Measurements from ENCODE around the gene KRTAP5-8. TPM values are rescaled to one million over a fixed set of nuclear protein-coding genes. Genes with fewer than 3 reads are reported as not detected.
"Not testable (repeated sequence)": the region's sequence is repeated elsewhere in the genome, so short reads cannot be mapped to it uniquely, and the experiment has no call there.

The KRTAP5-8 gene
- total RNA-seq, 5 donors from 2014 or later (not counting 1 experiment from before 2014, with no cell fraction given): not detected

DNA sequence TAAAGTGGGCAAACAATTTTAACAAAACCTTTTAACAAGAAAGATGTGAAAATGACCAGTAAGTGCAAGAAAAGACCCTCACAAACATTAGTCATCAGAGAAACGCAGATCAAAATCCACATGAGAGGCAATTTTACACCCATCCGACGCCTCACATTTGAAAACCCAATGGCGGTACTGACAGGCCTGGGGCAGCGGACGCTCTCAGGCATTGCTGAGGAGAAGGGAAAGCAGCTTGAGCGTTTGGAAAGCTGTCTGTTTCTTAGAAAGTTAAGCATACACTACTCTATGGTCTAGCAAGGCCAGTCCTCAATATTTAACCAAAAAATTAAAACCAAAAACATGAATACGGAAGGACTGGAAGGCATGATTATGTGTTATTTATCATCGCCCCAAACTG lies 2.0 kb upstream of the KRTAP5-8 start:
- no peak for ATAC-seq (replicated peaks in 1 of 4)
- H3K4me1 Mint-ChIP-seq: no peaks in the 10 kb centered on the region
- H3K4me3 Mint-ChIP-seq: no peak overlapping the region
- peaks cover 10 to 14% of the 10 kb centered on the region in 2 donors for H3K27me3 Mint-ChIP-seq
- Histone ChIP-seq H3K4me3 (ENCODE audit: control insufficient read depth in 1 of 2, extremely low read depth in 1 of 2, low read length in 1 of 2) (no peak overlapping the region), H3K27me3 (replicated peaks in 1 of 2; ENCODE audit: control insufficient read depth in 2 of 2, extremely low read depth in 1 of 2, insufficient read depth in 2 of 2, low read length in 1 of 2) (peaks cover 0 to 17% of the 10 kb centered on the region in 2 experiments), H3K27ac (ENCODE audit: low read length) (no peak overlapping the region), H3K36me3 (ENCODE audit: control insufficient read depth in 2 of 2, extremely low read depth in 1 of 2, insufficient read depth in 1 of 2, low read length in 1 of 2) (no peaks in the 10 kb centered on the region), H3K4me1 (ENCODE audit: control insufficient read depth in 1 of 2, extremely low read depth in 1 of 2, insufficient read depth in 2 of 2, low read length in 2 of 2) (no peaks in the 10 kb centered on the region), H3K9me3 (no peaks in the 10 kb centered on the region)
- H3K36me3 Mint-ChIP-seq: peaks cover 3% of the 10 kb centered on the region
- ChIA-PET CTCF (no interaction called here), POLR2A (no interaction called here)
- DNase-seq: no peak
- H3K9me3 Mint-ChIP-seq: peaks cover 0 to 4% (median 4%) of the 10 kb centered on the region in 3 donors
- no peak overlapping the region for H3K27ac Mint-ChIP-seq
- whole genome bisulfite sequencing (ENCODE audit: insufficient coverage): no CpG with 5 or more reads among the region's 9 CpGs

DNA sequence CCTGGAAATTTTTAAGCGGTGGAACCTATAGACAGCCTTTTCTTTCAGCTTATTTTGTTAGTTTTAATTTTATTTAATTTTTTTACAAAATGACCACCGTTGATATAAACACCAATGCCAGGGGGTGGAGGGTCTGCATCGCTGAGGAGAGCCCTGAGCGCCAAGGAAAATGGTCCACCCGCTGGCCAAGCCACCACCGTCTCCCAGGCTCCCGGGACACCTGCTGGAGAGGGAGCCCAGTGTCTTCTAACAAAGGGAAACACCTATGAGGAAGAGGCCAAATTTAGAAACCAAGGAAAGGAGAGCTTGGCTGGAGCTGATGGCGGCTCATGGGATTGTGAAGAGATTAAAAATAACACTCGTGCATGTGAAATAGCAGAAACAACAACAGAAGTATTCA lies 288 bp upstream of the KRTAP5-8 start:
- no peak for DNase-seq
- Histone ChIP-seq H3K36me3 (ENCODE audit: control insufficient read depth in 2 of 2, extremely low read depth in 1 of 2, insufficient read depth in 1 of 2, low read length in 1 of 2) (no peaks in the 10 kb centered on the region), H3K9me3 (no peaks in the 10 kb centered on the region), H3K27ac (ENCODE audit: low read length) (no peak overlapping the region), H3K27me3 (replicated peaks in 1 of 2; ENCODE audit: control insufficient read depth in 2 of 2, extremely low read depth in 1 of 2, insufficient read depth in 2 of 2, low read length in 1 of 2) (peaks cover 0 to 25% of the 10 kb centered on the region in 2 experiments), H3K4me3 (ENCODE audit: control insufficient read depth in 1 of 2, extremely low read depth in 1 of 2, low read length in 1 of 2) (no peak overlapping the region), H3K4me1 (ENCODE audit: control insufficient read depth in 1 of 2, extremely low read depth in 1 of 2, insufficient read depth in 2 of 2, low read length in 2 of 2) (no peaks in the 10 kb centered on the region)
- Mint-ChIP-seq H3K9me3 (peaks cover 0 to 12% (median 7%) of the 10 kb centered on the region in 3 donors), H3K4me3 (no peak overlapping the region), H3K27me3 (peaks cover 7 to 24% of the 10 kb centered on the region in 2 donors), H3K27ac (no peak overlapping the region), H3K36me3 (peaks cover 5% of the 10 kb centered on the region), H3K4me1 (no peaks in the 10 kb centered on the region)
- no peak for ATAC-seq (replicated peaks in 1 of 4)
- WGBS (ENCODE audit: insufficient coverage): 84% methylated on average over 4 of the region's 9 CpGs
- CTCF ChIA-PET: no interaction called here
- POLR2A ChIA-PET: no interaction called here

DNA sequence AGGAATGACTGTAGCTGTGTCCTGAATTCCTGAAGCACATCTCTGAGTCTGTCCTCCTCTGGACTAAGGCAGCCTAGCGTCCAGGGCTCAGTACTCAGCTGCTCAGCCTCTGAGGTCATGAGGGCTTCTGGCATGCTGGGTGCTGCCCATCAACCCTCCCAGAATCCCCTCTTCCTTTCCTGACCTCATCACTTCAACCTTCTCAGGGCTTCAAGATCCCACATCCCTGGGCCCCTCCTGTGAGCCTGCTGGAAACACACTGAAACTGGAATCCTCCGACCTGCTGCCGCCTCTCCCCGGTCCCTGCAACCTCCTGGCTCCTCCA lies 803 bp downstream of the KRTAP5-8 start:
- POLR2A ChIA-PET: no interaction called here
- no peak for ATAC-seq (replicated peaks in 1 of 4)
- Mint-ChIP-seq H3K27ac (no peak overlapping the region), H3K9me3 (peaks cover 0 to 12% (median 7%) of the 10 kb centered on the region in 3 donors), H3K36me3 (peaks cover 5% of the 10 kb centered on the region), H3K27me3 (peaks cover 7 to 34% of the 10 kb centered on the region in 2 donors), H3K4me3 (no peak overlapping the region), H3K4me1 (peaks cover 0 to 5% (median under 1%) of the 10 kb centered on the region in 3 donors)
- no peak overlapping the region for H3K27ac ChIP-seq (ENCODE audit: low read length)
- H3K4me3 ChIP-seq (ENCODE audit: control insufficient read depth in 1 of 2, extremely low read depth in 1 of 2, low read length in 1 of 2): no peak overlapping the region
- no peaks in the 10 kb centered on the region for H3K36me3 ChIP-seq (ENCODE audit: control insufficient read depth in 2 of 2, extremely low read depth in 1 of 2, insufficient read depth in 1 of 2, low read length in 1 of 2)
- DNase-seq: no peak
- peaks cover 0 to 32% of the 10 kb centered on the region in 2 experiments for H3K27me3 ChIP-seq (replicated peaks in 1 of 2; ENCODE audit: control insufficient read depth in 2 of 2, extremely low read depth in 1 of 2, insufficient read depth in 2 of 2, low read length in 1 of 2)
- CTCF ChIA-PET: no interaction called here
- WGBS (ENCODE audit: insufficient coverage): 85% methylated on average over 4 of the region's 4 CpGs
- H3K9me3 ChIP-seq: no peaks in the 10 kb centered on the region
- no peaks in the 10 kb centered on the region for H3K4me1 ChIP-seq (ENCODE audit: control insufficient read depth in 1 of 2, extremely low read depth in 1 of 2, insufficient read depth in 2 of 2, low read length in 2 of 2)

DNA sequence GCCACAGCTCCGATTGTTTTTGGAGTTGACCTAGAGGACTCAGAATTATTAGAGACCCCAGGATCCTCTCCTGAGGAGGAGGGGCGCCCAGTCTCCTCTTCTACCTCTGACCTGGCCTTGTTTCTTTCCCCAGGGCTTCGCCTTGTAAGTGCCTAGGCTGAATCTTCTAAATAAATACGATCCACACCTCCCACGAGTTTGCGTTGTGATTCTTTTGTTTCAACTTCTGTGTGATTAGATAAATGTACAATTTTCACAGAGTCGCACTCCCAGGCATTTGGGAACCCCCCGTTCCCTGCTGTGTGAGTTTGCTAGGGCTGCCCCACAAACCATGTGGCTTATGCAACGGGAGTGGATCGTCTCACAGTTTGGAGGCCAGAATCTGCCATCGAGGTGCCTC lies 1.2 kb downstream of the KRTAP5-8 start:
- Mint-ChIP-seq H3K36me3 (peaks cover 5% of the 10 kb centered on the region), H3K4me3 (no peak overlapping the region), H3K4me1 (peaks cover 2 to 9% (median 5%) of the 10 kb centered on the region in 3 donors), H3K27ac (no peak overlapping the region), H3K27me3 (peaks cover 7 to 34% of the 10 kb centered on the region in 2 donors), H3K9me3 (peaks cover 0 to 12% (median 7%) of the 10 kb centered on the region in 3 donors)
- Histone ChIP-seq H3K4me1 (ENCODE audit: control insufficient read depth in 1 of 2, extremely low read depth in 1 of 2, insufficient read depth in 2 of 2, low read length in 2 of 2) (peaks cover 0 to 3% of the 10 kb centered on the region in 2 experiments), H3K27ac (ENCODE audit: low read length) (no peak overlapping the region), H3K4me3 (ENCODE audit: control insufficient read depth in 1 of 2, extremely low read depth in 1 of 2, low read length in 1 of 2) (no peak overlapping the region), H3K36me3 (ENCODE audit: control insufficient read depth in 2 of 2, extremely low read depth in 1 of 2, insufficient read depth in 1 of 2, low read length in 1 of 2) (no peaks in the 10 kb centered on the region), H3K9me3 (no peaks in the 10 kb centered on the region), H3K27me3 (replicated peaks in 1 of 2; ENCODE audit: control insufficient read depth in 2 of 2, extremely low read depth in 1 of 2, insufficient read depth in 2 of 2, low read length in 1 of 2) (peaks cover 0 to 32% of the 10 kb centered on the region in 2 experiments)
- DNase-seq (no peak), ATAC-seq (replicated peaks in 1 of 4) (no peak)
- 92% methylated on average over 5 of the region's 11 CpGs for WGBS (ENCODE audit: insufficient coverage)
- ChIA-PET POLR2A (no interaction called here), CTCF (no interaction called here)

DNA sequence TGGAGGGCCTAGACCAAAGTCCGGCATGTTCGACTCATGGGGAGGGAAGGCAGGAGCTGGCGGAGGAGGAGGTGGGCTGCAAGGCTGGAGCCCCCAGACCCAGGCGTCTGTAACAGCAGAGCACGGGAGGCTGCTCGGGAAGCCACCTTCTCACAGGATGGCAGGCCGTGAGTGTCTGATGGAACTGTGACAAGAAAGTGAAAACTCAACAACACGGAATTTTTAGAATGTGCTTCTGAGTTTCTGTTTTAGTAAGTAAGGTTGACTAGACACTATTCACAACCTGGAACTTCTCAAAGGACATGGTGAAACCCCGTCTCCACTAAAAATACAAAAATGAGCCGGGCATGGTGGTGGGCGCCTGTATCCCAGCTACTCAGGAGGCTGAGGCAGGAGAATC lies 2.1 kb downstream of the KRTAP5-8 start:
- H3K27ac ChIP-seq (ENCODE audit: low read length); H3K36me3 ChIP-seq (ENCODE audit: control insufficient read depth in 2 of 2, extremely low read depth in 1 of 2, insufficient read depth in 1 of 2, low read length in 1 of 2); H3K9me3 ChIP-seq; DNase-seq; ATAC-seq (replicated peaks in 1 of 4); H3K4me3 ChIP-seq (ENCODE audit: control insufficient read depth in 1 of 2, extremely low read depth in 1 of 2, low read length in 1 of 2); CTCF ChIA-PET; H3K27ac Mint-ChIP-seq; H3K36me3 Mint-ChIP-seq; H3K4me1 ChIP-seq (ENCODE audit: control insufficient read depth in 1 of 2, extremely low read depth in 1 of 2, insufficient read depth in 2 of 2, low read length in 2 of 2); POLR2A ChIA-PET; H3K4me3 Mint-ChIP-seq: not testable (repeated sequence)
- Mint-ChIP-seq H3K4me1 (peaks cover 2 to 14% (median 10%) of the 10 kb centered on the region in 3 donors), H3K27me3 (peaks cover 7 to 34% of the 10 kb centered on the region in 2 donors), H3K9me3 (peaks cover 0 to 12% (median 7%) of the 10 kb centered on the region in 3 donors)
- 39% methylated on average over 4 of the region's 11 CpGs for WGBS (ENCODE audit: insufficient coverage)
- peaks cover 0 to 32% of the 10 kb centered on the region in 2 experiments for H3K27me3 ChIP-seq (replicated peaks in 1 of 2; ENCODE audit: control insufficient read depth in 2 of 2, extremely low read depth in 1 of 2, insufficient read depth in 2 of 2, low read length in 1 of 2)

DNA sequence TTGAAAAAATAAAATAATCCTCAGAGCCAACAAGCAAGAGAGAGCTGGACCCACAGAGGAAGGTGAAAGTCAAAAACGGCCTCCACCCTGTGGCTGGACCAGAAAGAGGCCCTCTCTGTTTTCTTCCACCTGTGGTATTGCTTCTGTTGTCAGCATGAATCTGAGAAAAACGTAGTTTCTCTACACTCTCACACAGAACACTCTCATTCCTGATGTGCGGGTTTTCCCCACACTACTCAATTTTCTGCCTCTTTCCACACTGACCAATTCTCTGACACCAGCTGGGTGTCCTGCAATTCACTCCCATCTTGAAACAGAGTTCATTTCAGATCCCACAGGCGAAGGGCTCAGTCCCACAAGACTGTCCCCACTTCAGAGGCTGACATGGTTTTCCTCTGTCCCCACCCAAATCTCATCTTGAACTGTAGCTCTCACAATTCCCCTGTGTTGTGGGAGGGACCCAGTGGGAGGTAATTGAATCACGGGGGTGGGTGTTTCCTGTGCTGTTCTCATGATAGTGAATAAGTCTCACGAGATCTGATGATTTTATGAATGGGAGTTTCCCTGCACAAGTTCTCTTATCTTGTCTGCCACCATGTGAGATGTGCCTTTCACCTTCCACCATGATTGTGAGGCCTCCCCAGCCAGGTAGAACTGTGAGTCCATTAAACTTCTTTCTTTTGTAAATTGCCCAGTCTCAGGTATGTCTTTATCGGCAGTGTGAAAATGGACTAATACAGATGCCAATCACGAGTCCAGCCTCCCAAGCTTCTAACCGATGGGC lies 2.9 kb downstream of the KRTAP5-8 start:
- POLR2A ChIA-PET; H3K4me3 Mint-ChIP-seq; H3K36me3 ChIP-seq (ENCODE audit: control insufficient read depth in 2 of 2, extremely low read depth in 1 of 2, insufficient read depth in 1 of 2, low read length in 1 of 2); H3K27ac Mint-ChIP-seq; H3K4me3 ChIP-seq (ENCODE audit: control insufficient read depth in 1 of 2, extremely low read depth in 1 of 2, low read length in 1 of 2); DNase-seq; ATAC-seq (replicated peaks in 1 of 4); H3K27ac ChIP-seq (ENCODE audit: low read length); H3K9me3 ChIP-seq; H3K36me3 Mint-ChIP-seq; H3K4me1 ChIP-seq (ENCODE audit: control insufficient read depth in 1 of 2, extremely low read depth in 1 of 2, insufficient read depth in 2 of 2, low read length in 2 of 2): not testable (repeated sequence)
- Mint-ChIP-seq H3K9me3 (peaks cover 0 to 12% (median 7%) of the 10 kb centered on the region in 3 donors), H3K4me1 (peaks cover 2 to 14% (median 10%) of the 10 kb centered on the region in 3 donors), H3K27me3 (peaks cover 7 to 34% of the 10 kb centered on the region in 2 donors)
- CTCF ChIA-PET: interaction anchor here in 1 of 2 donors (0.6 kb wide), 1 partner anchor 10 kb away, joined by 4 read pairs; no protein-coding TSS in a partner anchor
- 75% methylated on average over 6 of the region's 9 CpGs for WGBS (ENCODE audit: insufficient coverage)
- peaks cover 0 to 36% of the 10 kb centered on the region in 2 experiments for H3K27me3 ChIP-seq (replicated peaks in 1 of 2; ENCODE audit: control insufficient read depth in 2 of 2, extremely low read depth in 1 of 2, insufficient read depth in 2 of 2, low read length in 1 of 2)

Data from T-cell (primary cell).